ENCODE results near the gene CRX.

Gene CRX

GRCh38 chr19:47797996-47798903 lies 23.5 kb upstream of the CRX start:
- Histone ChIP-seq H2BK120ac (ENCODE audit: low read depth, low read length) (no peak overlapping the region), H4K91ac (ENCODE audit: low read length) (no peak overlapping the region), H3K4me3 (ENCODE audit: insufficient read depth in 1 of 2, low read depth in 1 of 2, low read length in 2 of 2) (no peak overlapping the region), H2BK12ac (ENCODE audit: low read length in 2 of 2) (no peak overlapping the region), H3K36me3 (ENCODE audit: control insufficient read depth in 1 of 2, insufficient read depth in 2 of 2, low read depth in 1 of 2, low read length in 2 of 2) (no peaks in the 10 kb centered on the region), H3K9me3 (ENCODE audit: control insufficient read depth, low read length) (peaks cover 4% of the 10 kb centered on the region), H2BK15ac (ENCODE audit: low read depth, poor library complexity, severe bottlenecking) (no peak overlapping the region), H4K8ac (ENCODE audit: low read length) (no peak overlapping the region), H2BK5ac (ENCODE audit: low read depth, low read length, poor library complexity, severe bottlenecking) (no peak overlapping the region), H3K4me2 (ENCODE audit: low read length, poor library complexity, severe bottlenecking) (no peak overlapping the region), H3K4ac (ENCODE audit: low read depth in 1 of 2, low read length in 2 of 2) (no peak overlapping the region), H3K4me1 (ENCODE audit: control insufficient read depth, insufficient read depth, low read depth, low read length) (no peaks in the 10 kb centered on the region), H3K9ac (ENCODE audit: low read length) (no peak overlapping the region), H3K23ac (ENCODE audit: low read length in 2 of 2) (no peak overlapping the region), H2AK5ac (ENCODE audit: low read length, severe bottlenecking) (no peak overlapping the region), H3K18ac (ENCODE audit: low read depth in 1 of 2, low read length in 2 of 2) (no peak overlapping the region), H3K79me1 (replicated peaks; ENCODE audit: low read length, poor library complexity, severe bottlenecking) (no peaks in the 10 kb centered on the region), H2AFZ (ENCODE audit: low read depth, low read length) (no peak overlapping the region), H3K27me3 (ENCODE audit: control insufficient read depth in 1 of 2, insufficient read depth in 1 of 2, low read length in 2 of 2) (peaks cover 14 to 15% of the 10 kb centered on the region in 2 experiments), H3K27ac (ENCODE audit: low read length, poor library complexity, severe bottlenecking) (no peak overlapping the region), H3K14ac (ENCODE audit: low read length in 2 of 2) (no peak overlapping the region)
- DNase-seq: no peak
- 73% methylated on average over 13 of the region's 14 CpGs for WGBS

GRCh38 chr19:47798904-47799266 lies 22.9 kb upstream of the CRX start:
- Histone ChIP-seq H3K4ac (ENCODE audit: low read depth in 1 of 2, low read length in 2 of 2) (no peak overlapping the region), H2BK120ac (ENCODE audit: low read depth, low read length) (no peak overlapping the region), H3K4me3 (ENCODE audit: insufficient read depth in 1 of 2, low read depth in 1 of 2, low read length in 2 of 2) (no peak overlapping the region), H3K4me1 (ENCODE audit: control insufficient read depth, insufficient read depth, low read depth, low read length) (no peaks in the 10 kb centered on the region), H3K23ac (ENCODE audit: low read length in 2 of 2) (no peak overlapping the region), H3K18ac (ENCODE audit: low read depth in 1 of 2, low read length in 2 of 2) (no peak overlapping the region), H2BK12ac (ENCODE audit: low read length in 2 of 2) (no peak overlapping the region), H2BK15ac (ENCODE audit: low read depth, poor library complexity, severe bottlenecking) (no peak overlapping the region), H3K79me1 (replicated peaks; ENCODE audit: low read length, poor library complexity, severe bottlenecking) (no peaks in the 10 kb centered on the region), H3K9ac (ENCODE audit: low read length) (no peak overlapping the region), H3K4me2 (ENCODE audit: low read length, poor library complexity, severe bottlenecking) (no peak overlapping the region), H2AK5ac (ENCODE audit: low read length, severe bottlenecking) (no peak overlapping the region), H3K14ac (ENCODE audit: low read length in 2 of 2) (no peak overlapping the region), H3K36me3 (ENCODE audit: control insufficient read depth in 1 of 2, insufficient read depth in 2 of 2, low read depth in 1 of 2, low read length in 2 of 2) (no peaks in the 10 kb centered on the region), H4K91ac (ENCODE audit: low read length) (no peak overlapping the region), H2BK5ac (ENCODE audit: low read depth, low read length, poor library complexity, severe bottlenecking) (no peak overlapping the region), H3K27me3 (ENCODE audit: control insufficient read depth in 1 of 2, insufficient read depth in 1 of 2, low read length in 2 of 2) (peaks cover 14 to 15% of the 10 kb centered on the region in 2 experiments), H4K8ac (ENCODE audit: low read length) (no peak overlapping the region), H3K9me3 (ENCODE audit: control insufficient read depth, low read length) (peaks cover 4% of the 10 kb centered on the region), H3K27ac (ENCODE audit: low read length, poor library complexity, severe bottlenecking) (no peak overlapping the region), H2AFZ (ENCODE audit: low read depth, low read length) (no peak overlapping the region)
- 91% methylated on average over 3 of the region's 4 CpGs for WGBS
- no peak for DNase-seq

GRCh38 chr19:47801270-47801669 lies 20.5 kb upstream of the CRX start:
- Histone ChIP-seq H4K8ac (ENCODE audit: low read length) (no peak overlapping the region), H3K4ac (ENCODE audit: low read depth in 1 of 2, low read length in 2 of 2) (no peak overlapping the region), H3K4me1 (ENCODE audit: control insufficient read depth, insufficient read depth, low read depth, low read length) (no peaks in the 10 kb centered on the region), H3K79me1 (replicated peaks; ENCODE audit: low read length, poor library complexity, severe bottlenecking) (no peaks in the 10 kb centered on the region), H2BK120ac (ENCODE audit: low read depth, low read length) (no peak overlapping the region), H2BK12ac (ENCODE audit: low read length in 2 of 2) (no peak overlapping the region), H2BK5ac (ENCODE audit: low read depth, low read length, poor library complexity, severe bottlenecking) (no peak overlapping the region), H3K14ac (ENCODE audit: low read length in 2 of 2) (no peak overlapping the region), H2AFZ (ENCODE audit: low read depth, low read length) (no peak overlapping the region), H3K27ac (ENCODE audit: low read length, poor library complexity, severe bottlenecking) (no peak overlapping the region), H3K18ac (ENCODE audit: low read depth in 1 of 2, low read length in 2 of 2) (no peak overlapping the region), H3K27me3 (ENCODE audit: control insufficient read depth in 1 of 2, insufficient read depth in 1 of 2, low read length in 2 of 2) (peaks cover 15 to 25% of the 10 kb centered on the region in 2 experiments), H3K4me3 (ENCODE audit: insufficient read depth in 1 of 2, low read depth in 1 of 2, low read length in 2 of 2) (no peak overlapping the region), H3K9ac (ENCODE audit: low read length) (no peak overlapping the region), H2BK15ac (ENCODE audit: low read depth, poor library complexity, severe bottlenecking) (no peak overlapping the region), H4K91ac (ENCODE audit: low read length) (no peak overlapping the region), H3K4me2 (ENCODE audit: low read length, poor library complexity, severe bottlenecking) (no peak overlapping the region), H3K23ac (ENCODE audit: low read length in 2 of 2) (no peak overlapping the region), H3K9me3 (ENCODE audit: control insufficient read depth, low read length) (peaks cover 4% of the 10 kb centered on the region), H3K36me3 (ENCODE audit: control insufficient read depth in 1 of 2, insufficient read depth in 2 of 2, low read depth in 1 of 2, low read length in 2 of 2) (no peaks in the 10 kb centered on the region), H2AK5ac (ENCODE audit: low read length, severe bottlenecking) (no peak overlapping the region)
- no peak for DNase-seq
- WGBS: 88% methylated on average over 4 of the region's 4 CpGs

- Histone ChIP-seq H4K91ac (ENCODE audit: low read length) (no peak overlapping the region), H2AFZ (ENCODE audit: low read depth, low read length) (no peak overlapping the region), H3K14ac (ENCODE audit: low read length in 2 of 2) (no peak overlapping the region), H3K4ac (ENCODE audit: low read depth in 1 of 2, low read length in 2 of 2) (no peak overlapping the region), H3K27me3 (ENCODE audit: control insufficient read depth in 1 of 2, insufficient read depth in 1 of 2, low read length in 2 of 2) (peaks cover 15 to 29% of the 10 kb centered on the region in 2 experiments), H2AK5ac (ENCODE audit: low read length, severe bottlenecking) (no peak overlapping the region), H2BK12ac (ENCODE audit: low read length in 2 of 2) (no peak overlapping the region), H2BK5ac (ENCODE audit: low read depth, low read length, poor library complexity, severe bottlenecking) (no peak overlapping the region), H3K9ac (ENCODE audit: low read length) (no peak overlapping the region), H2BK15ac (ENCODE audit: low read depth, poor library complexity, severe bottlenecking) (no peak overlapping the region), H3K9me3 (ENCODE audit: control insufficient read depth, low read length) (peaks cover 4% of the 10 kb centered on the region), H3K23ac (ENCODE audit: low read length in 2 of 2) (no peak overlapping the region), H2BK120ac (ENCODE audit: low read depth, low read length) (no peak overlapping the region), H3K4me2 (ENCODE audit: low read length, poor library complexity, severe bottlenecking) (no peak overlapping the region), H3K4me1 (ENCODE audit: control insufficient read depth, insufficient read depth, low read depth, low read length) (no peaks in the 10 kb centered on the region), H3K18ac (ENCODE audit: low read depth in 1 of 2, low read length in 2 of 2) (no peak overlapping the region), H4K8ac (ENCODE audit: low read length) (no peak overlapping the region), H3K4me3 (ENCODE audit: insufficient read depth in 1 of 2, low read depth in 1 of 2, low read length in 2 of 2) (no peak overlapping the region), H3K36me3 (ENCODE audit: control insufficient read depth in 1 of 2, insufficient read depth in 2 of 2, low read depth in 1 of 2, low read length in 2 of 2) (no peaks in the 10 kb centered on the region), H3K27ac (ENCODE audit: low read length, poor library complexity, severe bottlenecking) (no peak overlapping the region), H3K79me1 (replicated peaks; ENCODE audit: low read length, poor library complexity, severe bottlenecking) (no peaks in the 10 kb centered on the region)
- DNase-seq: no peak
- 93% methylated on average over 10 of the region's 25 CpGs for WGBS
Measured at GRCh38 chr19:47802521-47803043, 19.2 kb upstream of the CRX start.

Data from mesenchymal stem cell (in vitro differentiated cells and primary cell).